Trophoblast cell (in vitro differentiated cells and primary cell): Measurements from ENCODE around the gene SFSWAP.

Experiments used
- DNase-seq, 2 donors: peaks; one replicate each; pipeline ENCODE4 v3.0.0-alpha.2; 2016
- H2AFZ ChIP-seq: 2 replicates; pipeline ENCODE4 v1.6.1; 2013; ENCODE audit warnings: low read length, moderate library complexity, mild to moderate bottlenecking; ENCODE audit not compliant: insufficient read depth, poor library complexity
- H2AK5ac ChIP-seq: 2 replicates; pipeline ENCODE4 v1.6.1; 2013; ENCODE audit warnings: mild to moderate bottlenecking, low read length
- H2BK120ac ChIP-seq: 2 replicates; pipeline ENCODE4 v1.6.1; 2013; ENCODE audit warnings: low read length, mild to moderate bottlenecking, moderate library complexity; ENCODE audit not compliant: insufficient read depth, poor library complexity
- H2BK12ac ChIP-seq: 2 replicates; pipeline ENCODE4 v1.6.1; 2013; ENCODE audit warnings: mild to moderate bottlenecking, low read length, moderate library complexity
- H2BK5ac ChIP-seq: 2 replicates; pipeline ENCODE4 v1.6.1; 2013; ENCODE audit warnings: low read length, low read depth, moderate library complexity, mild to moderate bottlenecking; ENCODE audit not compliant: poor library complexity
- H3K14ac ChIP-seq: 2 replicates; pipeline ENCODE4 v1.6.1; 2013; ENCODE audit warnings: mild to moderate bottlenecking, low read length
- H3K18ac ChIP-seq: 2 replicates; pipeline ENCODE4 v1.6.1; 2013; ENCODE audit warnings: mild to moderate bottlenecking, low read length
- H3K23ac ChIP-seq: 2 replicates; pipeline ENCODE4 v1.6.1; 2013; ENCODE audit warnings: low read length
- H3K27ac ChIP-seq: 2 replicates; pipeline ENCODE4 v1.5.1; 2013; ENCODE audit warnings: low read depth, mild to moderate bottlenecking, inconsistent platforms, low read length, moderate library complexity
- H3K27me3 ChIP-seq: 2 replicates; pipeline ENCODE4 v1.6.1; 2013; ENCODE audit warnings: inconsistent platforms, mild to moderate bottlenecking, low read length, moderate library complexity; ENCODE audit not compliant: insufficient read depth
- H3K36me3 ChIP-seq, 2 experiments: 1 replicate in 1 of 2; 2 replicates in 1 of 2; pipeline ENCODE4 v1.6.1; 2013; ENCODE audit warnings: low read length in 2 of 2, mild to moderate bottlenecking in 2 of 2, moderate library complexity in 1 of 2; ENCODE audit not compliant: insufficient read depth in 2 of 2, control insufficient read depth in 1 of 2
- H3K4ac ChIP-seq: 2 replicates; pipeline ENCODE4 v1.6.1; 2013; ENCODE audit warnings: low read depth, mild to moderate bottlenecking, low read length, moderate library complexity
- H3K4me1 ChIP-seq, 2 experiments: 1 replicate in 1 of 2; 2 replicates in 1 of 2; pipeline ENCODE4 v1.6.1; 2013; ENCODE audit warnings: low read length in 2 of 2, mild to moderate bottlenecking in 2 of 2, moderate library complexity in 1 of 2; ENCODE audit not compliant: insufficient read depth in 2 of 2, control insufficient read depth in 1 of 2
- H3K4me2 ChIP-seq: 2 replicates; pipeline ENCODE4 v1.6.1; 2013; ENCODE audit warnings: inconsistent platforms, mild to moderate bottlenecking, low read length, moderate library complexity
- H3K4me3 ChIP-seq: 2 replicates; pipeline ENCODE4 v1.5.1; 2013; ENCODE audit warnings: mild to moderate bottlenecking, low read depth, low read length, inconsistent platforms
- H3K79me1 ChIP-seq: one replicate; pipeline ENCODE4 v1.6.1; 2013; ENCODE audit warnings: low read length
- H3K79me2 ChIP-seq: 2 replicates; pipeline ENCODE4 v1.6.1; 2013; ENCODE audit warnings: low read length, mild to moderate bottlenecking; ENCODE audit not compliant: control insufficient read depth, insufficient read depth, poor library complexity
- H3K9ac ChIP-seq: 2 replicates; pipeline ENCODE4 v1.6.1; 2013; ENCODE audit warnings: mild to moderate bottlenecking, low read length
- H3K9me3 ChIP-seq: 2 replicates; pipeline ENCODE4 v1.6.1; 2013; ENCODE audit warnings: low read depth, mild to moderate bottlenecking, control low read depth, inconsistent platforms, low read length; ENCODE audit not compliant: insufficient read depth
- H4K12ac ChIP-seq: 2 replicates; pipeline ENCODE4 v1.6.1; 2013; ENCODE audit warnings: low read depth, mild to moderate bottlenecking, low read length, moderate library complexity
- H4K8ac ChIP-seq: 2 replicates; pipeline ENCODE4 v1.6.1; 2013; ENCODE audit warnings: low read depth, mild to moderate bottlenecking, low read length, moderate library complexity
- H4K91ac ChIP-seq: one replicate; pipeline ENCODE4 v1.6.1; 2013; ENCODE audit warnings: low read depth, mild to moderate bottlenecking, low read length, moderate library complexity
- WGBS: extraction: QIAGEN DNeasy Blood & Tissue Kit; methylation state at CpG from one replicate; pipeline ENCODE4 v1.1.7; 2013; ENCODE audit warnings: missing lambda C conversion rate; ENCODE audit not compliant: insufficient read length, insufficient coverage; ENCODE audit errors: extremely low coverage; 5-methylcytosine and 5-hydroxymethylcytosine counted together

The SFSWAP gene

DNA sequence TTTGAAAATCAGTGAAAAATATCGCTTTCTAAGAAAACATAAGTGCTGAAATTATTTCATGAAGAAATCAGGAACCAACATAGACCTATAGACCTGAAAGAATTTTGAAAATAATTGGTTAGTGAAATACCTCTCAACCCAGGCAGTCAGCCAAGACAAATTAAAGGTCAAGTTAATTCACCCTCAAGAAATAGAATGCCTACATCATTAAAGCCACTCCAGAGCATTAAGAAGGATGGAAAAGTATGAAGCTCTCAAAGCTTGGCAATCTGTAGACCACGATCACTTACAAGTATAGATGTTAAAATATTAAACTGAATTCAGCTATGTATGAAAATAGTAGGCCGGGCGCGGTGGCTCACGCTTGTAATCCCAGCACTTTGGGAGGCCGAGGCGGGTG, 48.3 kb downstream of the SFSWAP start:
- Histone ChIP-seq H4K12ac (no peak overlapping the region), H2BK5ac (no peak overlapping the region), H3K23ac (no peak overlapping the region), H2AFZ (no peak overlapping the region), H3K27me3 (no peaks in the 10 kb centered on the region), H3K27ac (no peak overlapping the region), H3K4me2 (no peak overlapping the region), H4K91ac (no peak overlapping the region), H3K4me3 (no peak overlapping the region), H3K9ac (no peak overlapping the region), H2BK120ac (no peak overlapping the region), H2AK5ac (no peak overlapping the region), H3K18ac (no peak overlapping the region), H4K8ac (no peak overlapping the region), H3K4me1 (no peaks in the 10 kb centered on the region), H3K4ac (no peak overlapping the region), H3K79me2 (no peaks in the 10 kb centered on the region), H2BK12ac (no peak overlapping the region), H3K36me3 (peaks cover 46 to 59% of the 10 kb centered on the region in 2 experiments), H3K79me1 (no peaks in the 10 kb centered on the region), H3K9me3 (no peaks in the 10 kb centered on the region), H3K14ac (no peak overlapping the region)
- no CpG with 5 or more reads among the region's 8 CpGs for WGBS
- no peak for DNase-seq

DNA sequence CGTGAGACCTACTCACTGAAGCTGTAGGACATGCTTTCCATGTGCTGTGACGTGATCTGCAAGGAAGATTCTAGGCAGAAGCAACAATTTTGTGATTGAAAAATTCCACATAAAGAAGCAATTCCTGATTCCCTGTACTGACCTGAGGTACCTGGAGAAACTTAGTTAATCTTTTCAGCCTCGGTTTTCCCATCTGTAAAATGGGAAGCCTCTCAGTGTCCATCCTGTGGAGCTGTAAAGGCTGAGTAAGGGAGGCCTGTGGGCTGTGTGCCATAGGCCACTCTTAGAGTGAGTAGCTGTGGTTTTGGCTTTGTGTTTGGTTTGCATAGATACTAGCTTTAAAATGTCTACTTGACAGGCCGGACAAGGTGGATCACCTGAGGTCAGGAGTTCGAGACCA, 50.7 kb downstream of the SFSWAP start:
- no peak overlapping the region for H3K9ac ChIP-seq
- no peaks in the 10 kb centered on the region for H3K4me1 ChIP-seq
- no peak overlapping the region for H2BK120ac ChIP-seq
- H3K9me3 ChIP-seq: no peaks in the 10 kb centered on the region
- no peak overlapping the region for H2BK12ac ChIP-seq
- WGBS: no CpG with 5 or more reads among the region's 5 CpGs
- no peak overlapping the region for H2AK5ac ChIP-seq
- H3K14ac ChIP-seq: no peak overlapping the region
- no peak overlapping the region for H4K8ac ChIP-seq
- no peak overlapping the region for H3K4me2 ChIP-seq
- no peak overlapping the region for H3K27ac ChIP-seq
- H3K79me1 ChIP-seq: no peaks in the 10 kb centered on the region
- no peak overlapping the region for H3K23ac ChIP-seq
- no peak overlapping the region for H3K4me3 ChIP-seq
- no peaks in the 10 kb centered on the region for H3K79me2 ChIP-seq
- H3K18ac ChIP-seq: no peak overlapping the region
- H3K27me3 ChIP-seq: no peaks in the 10 kb centered on the region
- H3K36me3 ChIP-seq: peaks cover 47 to 60% of the 10 kb centered on the region in 2 experiments
- H4K91ac ChIP-seq: no peak overlapping the region
- H2AFZ ChIP-seq: no peak overlapping the region
- no peak overlapping the region for H2BK5ac ChIP-seq
- DNase-seq: no peak
- H4K12ac ChIP-seq: no peak overlapping the region
- H3K4ac ChIP-seq: no peak overlapping the region

DNA sequence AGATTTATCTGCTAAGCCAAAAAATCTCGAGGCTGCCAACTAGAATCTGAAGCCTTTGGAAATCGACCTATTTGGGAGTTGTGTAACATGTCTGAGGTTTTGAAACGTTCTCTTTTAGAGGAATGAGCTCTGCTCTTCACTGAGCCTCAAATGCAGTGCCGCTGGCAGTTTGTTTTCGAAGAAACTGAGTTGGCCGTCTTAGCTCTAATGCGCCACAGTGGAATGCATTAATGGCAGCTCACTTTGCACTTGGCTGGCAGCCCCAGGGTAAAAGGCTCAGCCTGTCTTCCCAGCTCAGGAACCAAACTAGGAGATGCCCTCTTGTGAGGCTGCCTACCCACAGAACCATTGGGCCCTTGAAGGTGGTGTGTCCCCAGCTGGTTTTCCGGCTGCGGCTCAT, 53.8 kb downstream of the SFSWAP start:
- H3K9me3 ChIP-seq: no peaks in the 10 kb centered on the region
- H3K9ac ChIP-seq: no peak overlapping the region
- no peak overlapping the region for H2AFZ ChIP-seq
- WGBS: no CpG with 5 or more reads among the region's 9 CpGs
- H3K36me3 ChIP-seq: peaks cover 38 to 49% of the 10 kb centered on the region in 2 experiments
- H3K14ac ChIP-seq: no peak overlapping the region
- DNase-seq: no peak
- no peak overlapping the region for H3K4me3 ChIP-seq
- H3K4me2 ChIP-seq: no peak overlapping the region
- no peaks in the 10 kb centered on the region for H3K4me1 ChIP-seq
- H2BK12ac ChIP-seq: no peak overlapping the region
- no peak overlapping the region for H4K91ac ChIP-seq
- no peak overlapping the region for H3K27ac ChIP-seq
- no peaks in the 10 kb centered on the region for H3K27me3 ChIP-seq
- H4K8ac ChIP-seq: no peak overlapping the region
- H2BK120ac ChIP-seq: no peak overlapping the region
- no peak overlapping the region for H3K4ac ChIP-seq
- H3K79me2 ChIP-seq: no peaks in the 10 kb centered on the region
- no peak overlapping the region for H3K18ac ChIP-seq
- no peaks in the 10 kb centered on the region for H3K79me1 ChIP-seq
- H2AK5ac ChIP-seq: no peak overlapping the region
- no peak overlapping the region for H3K23ac ChIP-seq
- H2BK5ac ChIP-seq: no peak overlapping the region
- no peak overlapping the region for H4K12ac ChIP-seq

DNA sequence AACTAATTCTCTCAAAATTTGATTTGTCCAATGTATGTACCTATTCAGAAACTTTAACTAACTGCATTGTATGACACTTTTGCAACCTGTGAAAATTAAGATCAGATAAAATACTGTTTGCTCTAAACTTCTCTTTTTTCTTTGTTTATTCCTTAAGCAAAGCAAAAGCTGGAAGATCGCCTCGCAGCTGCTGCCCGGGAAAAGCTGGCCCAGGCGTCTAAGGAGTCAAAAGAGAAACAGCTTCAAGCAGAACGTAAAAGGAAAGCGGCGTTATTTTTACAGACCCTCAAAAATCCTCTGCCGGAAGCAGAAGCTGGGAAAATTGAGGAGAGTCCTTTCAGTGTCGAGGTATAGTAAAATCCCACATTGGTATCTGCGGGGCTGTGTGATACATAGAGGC, 55.1 kb downstream of the SFSWAP start:
- Histone ChIP-seq H3K27ac (no peak overlapping the region), H4K91ac (no peak overlapping the region), H3K9me3 (no peaks in the 10 kb centered on the region), H3K79me2 (no peaks in the 10 kb centered on the region), H2BK5ac (no peak overlapping the region), H3K27me3 (no peaks in the 10 kb centered on the region), H4K12ac (no peak overlapping the region), H3K18ac (no peak overlapping the region), H3K23ac (no peak overlapping the region), H2AK5ac (no peak overlapping the region), H3K4me3 (no peak overlapping the region), H2BK120ac (no peak overlapping the region), H3K9ac (no peak overlapping the region), H3K4me1 (no peaks in the 10 kb centered on the region), H3K14ac (no peak overlapping the region), H4K8ac (no peak overlapping the region), H2AFZ (no peak overlapping the region), H3K36me3 (peaks cover 44 to 53% of the 10 kb centered on the region in 2 experiments), H3K4me2 (no peak overlapping the region), H3K4ac (no peak overlapping the region), H3K79me1 (no peaks in the 10 kb centered on the region), H2BK12ac (no peak overlapping the region)
- WGBS: no CpG with 5 or more reads among the region's 10 CpGs
- DNase-seq: no peak
